ENCODE results near the gene CNGA2.
"Not testable (repeated sequence)": the region's sequence is repeated elsewhere in the genome, so short reads cannot be mapped to it uniquely, and the experiment has no call there.

Gene CNGA2

DNA sequence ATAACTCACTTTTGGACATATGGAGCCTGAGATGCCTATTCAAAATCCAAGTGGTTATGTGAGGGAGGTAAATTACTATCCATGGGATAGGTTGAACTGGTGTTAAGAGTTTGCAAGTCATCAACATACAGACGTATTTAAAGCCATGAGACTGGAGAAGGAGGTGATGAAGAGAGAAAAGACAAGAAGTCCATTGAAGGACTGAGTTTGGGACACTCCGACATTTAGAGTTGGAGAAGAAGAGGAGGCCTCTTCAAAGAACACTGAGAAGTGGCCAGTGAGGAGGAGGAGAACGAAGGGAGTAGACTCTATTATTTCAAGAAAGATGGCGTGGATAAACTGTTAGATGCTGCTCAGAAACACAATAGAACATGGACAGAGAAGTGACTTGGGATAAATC lies at the start of gene CNGA2:
TSS of gene CNGA2 (plus strand) at position 301 of the 400 bp plus-strand sequence. CDS start 3,738 bp downstream, outside the sequence.
- no peak for DNase-seq

GRCh38 chrX:151687635-151688034 lies 46.9 kb upstream of the CNGA2 start:
- DNase-seq: no peak

- DNase-seq: no peak
Observed at GRCh38 chrX:151688695-151689094, 45.9 kb upstream of the CNGA2 start.

DNA sequence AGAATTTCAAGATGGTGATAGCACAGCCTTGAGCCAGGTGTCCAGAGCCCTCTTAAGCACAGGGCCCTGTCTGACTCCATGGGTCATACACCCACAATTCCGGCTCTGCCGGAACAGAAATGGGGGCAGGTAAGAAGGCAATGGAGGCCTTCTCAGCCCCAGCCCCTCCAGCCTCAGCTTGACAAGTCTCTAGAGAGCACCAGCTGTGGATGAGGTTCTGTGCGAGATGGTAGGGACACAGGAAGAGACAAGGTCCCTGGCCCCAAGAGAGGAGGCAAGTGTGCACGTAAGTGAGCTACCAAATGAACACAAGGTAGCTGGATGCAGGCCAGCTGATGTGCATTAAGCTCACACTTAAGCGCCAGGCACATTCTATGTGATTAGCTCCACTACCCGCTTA lies 41.7 kb upstream of the CNGA2 start:
- no peak for DNase-seq

DNA sequence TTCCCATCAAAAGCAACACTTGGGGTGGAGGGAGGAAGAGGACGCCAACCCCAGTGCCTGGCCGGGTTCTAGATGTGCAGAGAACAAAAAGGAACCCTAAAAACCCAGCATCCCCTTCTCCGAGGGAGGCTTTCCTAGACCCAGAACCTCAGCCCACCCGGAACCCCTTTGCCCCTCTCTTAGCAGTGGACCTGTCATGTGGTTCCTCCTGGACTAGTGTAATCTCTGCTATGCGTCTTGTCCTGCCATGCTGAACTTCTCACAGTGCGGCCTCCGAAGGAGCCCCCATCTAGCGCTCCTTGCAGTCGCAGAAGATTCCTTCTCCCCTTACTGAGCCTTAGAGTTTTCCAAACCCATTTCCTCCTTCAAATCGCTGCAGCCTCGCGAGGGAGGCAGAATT lies 40.4 kb upstream of the CNGA2 start:
- DNase-seq: no peak

DNA sequence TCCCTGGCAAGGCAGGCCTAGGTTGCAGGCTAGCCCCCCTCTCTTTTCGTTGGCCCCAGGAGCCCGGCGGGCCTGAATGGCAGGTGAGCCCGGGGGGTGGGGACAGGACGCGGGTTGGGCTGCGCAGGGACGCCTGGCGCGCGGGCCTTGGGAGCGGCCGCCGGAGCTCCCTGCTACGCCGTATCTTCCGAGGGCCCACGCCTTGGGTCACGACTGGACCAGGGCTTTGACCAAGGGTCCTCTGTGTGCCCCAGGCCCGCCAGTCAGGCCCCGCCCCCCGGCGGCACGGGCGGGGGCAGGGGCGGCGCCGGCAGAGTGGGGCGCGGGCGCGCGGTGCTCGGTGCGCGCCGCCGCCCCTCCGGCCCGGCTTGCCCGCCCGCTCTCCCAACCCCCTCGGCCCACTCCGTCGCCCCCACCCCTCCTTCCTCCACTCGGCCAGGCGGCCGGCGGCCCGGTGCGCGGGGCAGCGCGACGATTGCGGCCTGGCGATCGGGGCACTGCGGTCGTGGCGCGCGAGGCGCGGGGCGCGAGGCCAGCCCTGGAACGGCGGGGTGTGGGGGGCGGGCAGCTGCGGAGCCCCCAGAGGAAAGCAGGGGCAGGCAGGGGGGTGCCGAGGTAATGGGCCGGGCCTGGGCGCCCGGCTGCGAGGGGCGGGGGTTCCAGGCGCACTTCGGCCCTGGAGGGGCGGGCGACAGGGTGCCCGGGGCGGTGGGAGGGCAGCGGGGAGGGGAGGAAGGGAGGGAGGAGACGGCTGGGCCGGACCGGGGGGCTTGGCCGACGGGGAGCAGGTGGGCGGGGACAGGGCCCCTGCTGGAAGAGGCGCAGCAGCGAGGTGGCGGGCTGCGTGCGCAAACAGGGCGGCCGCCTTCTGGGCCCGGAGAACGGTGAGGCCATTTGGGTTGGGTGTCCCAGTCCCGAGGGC lies 39.6 kb upstream of the CNGA2 start, which contains the start of gene PRRG3:
TSS of gene PRRG3 (plus strand) at position 798 of the 922 bp plus-strand sequence. CDS start 3,357 bp downstream, outside the sequence.
- DNase-seq: no peak

DNA sequence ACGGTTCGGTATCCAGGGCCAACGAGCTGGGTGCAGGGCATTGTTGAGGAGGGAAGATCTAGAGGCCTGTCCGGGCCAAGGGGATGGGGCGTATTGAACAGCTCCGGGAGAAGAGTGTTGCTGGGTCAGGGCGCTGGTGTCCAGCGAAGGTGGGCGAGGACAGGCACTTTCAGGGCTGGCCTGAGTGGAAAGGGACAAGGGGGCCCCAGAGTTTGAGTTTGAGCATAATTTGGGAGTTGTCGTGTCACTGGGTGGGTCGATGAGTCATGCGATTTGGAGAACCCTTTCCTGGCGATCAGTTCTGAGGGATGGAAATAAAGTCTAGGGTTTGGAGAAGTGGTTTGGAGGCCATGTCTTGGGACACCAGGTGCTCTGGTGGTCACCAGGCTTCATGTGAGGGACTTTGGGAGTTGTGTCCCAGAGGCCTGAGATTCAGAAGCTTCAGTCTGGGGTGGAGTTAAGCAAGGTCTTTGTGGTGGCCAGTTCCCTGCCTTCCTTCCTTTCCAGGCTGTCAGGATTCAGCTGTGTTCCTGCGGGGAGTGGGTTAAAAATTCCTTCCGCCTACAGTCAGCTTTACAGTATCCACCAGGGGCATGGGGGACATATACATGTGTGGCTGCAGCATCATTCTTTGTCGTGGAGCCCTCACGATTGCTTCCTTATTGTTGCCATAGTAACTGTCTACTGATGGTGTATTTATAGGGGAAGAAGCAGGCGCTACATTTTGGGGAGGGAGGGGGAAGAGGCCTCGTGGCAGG lies 38.8 kb upstream of the CNGA2 start:
- no peak for DNase-seq

DNA sequence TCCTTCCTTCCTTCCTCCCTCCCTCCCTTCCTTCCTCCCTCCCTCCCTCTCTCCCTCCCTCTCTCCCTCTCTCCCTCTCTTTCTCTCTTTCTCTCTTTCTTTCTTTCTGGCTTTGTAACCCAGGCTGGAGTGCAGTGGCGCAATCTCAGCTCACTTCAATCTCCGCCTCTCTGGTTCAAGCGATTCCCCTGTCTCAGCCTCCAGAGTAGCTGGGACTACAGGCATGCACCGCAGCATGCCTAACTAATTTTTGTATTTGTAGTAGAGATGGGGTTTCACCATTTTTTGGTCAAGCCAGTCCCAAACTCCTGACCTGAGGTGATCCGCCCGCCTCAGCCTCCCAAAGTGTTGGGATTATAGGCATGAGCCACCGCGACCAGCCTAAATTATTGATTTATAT lies 37.5 kb upstream of the CNGA2 start:
- DNase-seq: not testable (repeated sequence)

GRCh38 chrX:151697522-151697921 lies 37.0 kb upstream of the CNGA2 start:
- DNase-seq: no peak

- DNase-seq: no peak
Observed at GRCh38 chrX:151698485-151698884, 36.1 kb upstream of the CNGA2 start.

- no peak for DNase-seq
Observed at GRCh38 chrX:151699746-151700145, 34.8 kb upstream of the CNGA2 start.

DNA sequence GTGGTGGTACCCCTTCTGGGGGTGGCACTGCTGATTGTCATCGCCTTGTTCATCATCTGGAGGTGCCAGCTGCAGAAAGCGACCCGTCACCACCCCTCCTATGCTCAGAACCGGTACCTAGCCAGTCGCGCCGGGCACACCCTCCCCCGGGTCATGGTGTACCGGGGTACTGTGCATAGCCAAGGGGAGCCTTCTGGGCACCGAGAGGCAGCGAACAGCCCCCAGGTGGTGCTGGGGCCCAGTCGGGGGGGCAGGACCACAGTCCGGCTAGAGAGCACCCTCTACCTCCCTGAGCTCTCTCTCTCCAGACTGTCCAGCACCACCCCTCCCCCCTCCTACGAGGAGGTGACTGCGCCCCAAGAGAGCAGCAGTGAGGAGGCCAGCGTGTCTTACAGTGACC lies 34.0 kb upstream of the CNGA2 start:
- no peak for DNase-seq

DNA sequence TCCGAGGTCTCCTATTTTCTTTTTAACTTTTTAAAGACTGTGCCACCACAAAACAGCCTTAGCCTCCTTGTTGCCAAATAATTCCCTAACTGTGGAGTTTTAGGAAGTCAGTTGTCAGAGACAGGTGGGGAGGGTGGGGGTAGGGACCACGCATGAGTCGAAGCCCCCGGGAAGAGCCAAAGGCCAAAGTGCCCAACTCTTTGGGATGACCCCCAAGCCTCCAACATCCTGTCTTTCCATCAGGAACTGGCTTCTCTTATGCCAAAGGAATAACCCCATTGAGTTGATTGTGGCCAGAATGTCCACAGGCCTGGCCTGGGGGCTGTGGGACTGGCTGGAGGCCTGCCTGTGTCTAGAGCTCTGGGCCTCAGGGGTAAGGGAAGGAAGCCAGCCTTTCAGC lies 33.5 kb upstream of the CNGA2 start:
- no peak for DNase-seq

GRCh38 chrX:151701531-151701930 lies 33.0 kb upstream of the CNGA2 start:
- DNase-seq: no peak

DNA sequence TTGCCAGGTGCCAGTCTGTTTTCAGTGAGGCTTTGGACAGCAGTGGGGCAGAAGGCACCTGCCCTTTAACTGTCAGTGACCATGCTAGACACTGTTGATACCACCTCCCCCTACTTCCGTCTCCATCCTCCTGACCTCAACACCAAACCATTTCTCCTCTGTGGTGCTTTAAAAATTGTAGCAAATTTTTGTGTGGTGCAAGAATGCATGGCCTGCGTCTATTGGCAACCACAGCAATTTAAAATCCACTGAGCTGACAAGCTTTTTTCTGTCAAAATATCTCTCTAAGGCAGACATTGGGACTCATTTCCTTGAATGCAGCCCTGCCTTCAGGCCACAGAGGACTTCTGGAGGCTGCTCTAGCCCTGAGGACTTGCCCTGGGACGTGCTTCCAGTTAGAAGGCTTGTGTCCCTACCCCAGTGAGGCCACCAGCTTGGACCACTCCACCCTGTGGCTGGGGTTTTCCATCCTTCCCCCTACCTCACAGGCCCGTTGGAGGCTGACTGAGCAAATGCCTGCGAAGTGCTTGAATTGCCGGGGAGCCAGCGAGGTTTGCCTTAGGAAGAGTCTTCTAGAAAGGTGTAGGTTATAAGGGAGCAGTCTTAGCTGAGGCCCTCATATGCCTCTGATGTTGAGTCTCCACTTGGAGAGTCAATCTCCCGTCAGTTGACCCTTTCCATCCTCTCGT lies 32.4 kb upstream of the CNGA2 start:
- DNase-seq: no peak

DNA sequence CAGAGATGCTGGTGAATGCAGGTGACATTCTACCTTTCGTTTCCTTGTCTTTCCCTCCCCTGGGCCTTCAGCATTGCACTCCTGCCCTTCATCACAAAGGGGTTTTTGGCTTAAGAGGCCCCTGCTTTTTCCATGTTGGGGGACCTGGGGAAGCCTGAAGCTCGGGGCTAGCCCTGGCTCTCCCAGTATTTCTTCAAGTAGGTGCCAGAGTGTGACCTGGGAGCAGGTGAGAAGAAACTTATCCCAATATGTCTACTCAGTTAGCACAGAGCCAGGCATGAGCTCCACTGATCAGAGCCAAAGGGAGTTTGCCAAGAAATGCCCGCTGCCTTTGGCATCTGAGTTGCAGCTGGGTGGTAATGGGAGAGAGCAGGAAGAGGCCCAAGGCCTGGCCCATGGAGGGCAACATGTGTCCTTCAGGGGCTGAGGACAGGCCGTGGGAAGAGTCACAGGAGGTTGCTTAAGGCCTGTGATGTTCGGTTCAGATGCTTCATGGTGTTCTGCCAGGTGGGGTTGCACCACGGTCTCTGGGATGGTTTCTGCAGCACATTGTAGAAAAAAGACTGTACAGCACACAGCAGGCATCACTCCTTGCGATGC lies 31.7 kb upstream of the CNGA2 start:
- no peak for DNase-seq

DNA sequence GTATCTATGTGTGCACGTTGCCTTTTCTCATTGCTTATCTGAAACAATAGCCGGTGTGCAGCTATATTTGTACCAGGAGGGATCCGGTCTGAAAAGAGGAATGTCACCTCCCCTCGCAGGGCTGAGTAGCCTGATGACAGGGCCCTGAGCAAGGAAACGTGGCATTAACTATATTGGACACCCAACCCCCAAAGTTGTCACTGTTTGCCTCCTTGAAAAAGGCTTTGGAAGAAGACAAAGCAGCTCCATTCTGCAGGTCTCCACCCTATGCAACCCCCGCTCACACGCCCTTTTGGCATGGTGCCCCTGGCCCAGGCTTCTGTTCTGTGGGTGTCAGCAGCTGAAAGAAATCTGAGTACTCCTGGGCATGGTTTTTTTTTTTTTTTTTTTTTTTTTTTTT lies 31.1 kb upstream of the CNGA2 start:
- no peak for DNase-seq

- no peak for DNase-seq
Observed at GRCh38 chrX:151704041-151704663, 30.4 kb upstream of the CNGA2 start.

- DNase-seq: no peak
Observed at GRCh38 chrX:151708821-151709220, 25.7 kb upstream of the CNGA2 start.

DNA sequence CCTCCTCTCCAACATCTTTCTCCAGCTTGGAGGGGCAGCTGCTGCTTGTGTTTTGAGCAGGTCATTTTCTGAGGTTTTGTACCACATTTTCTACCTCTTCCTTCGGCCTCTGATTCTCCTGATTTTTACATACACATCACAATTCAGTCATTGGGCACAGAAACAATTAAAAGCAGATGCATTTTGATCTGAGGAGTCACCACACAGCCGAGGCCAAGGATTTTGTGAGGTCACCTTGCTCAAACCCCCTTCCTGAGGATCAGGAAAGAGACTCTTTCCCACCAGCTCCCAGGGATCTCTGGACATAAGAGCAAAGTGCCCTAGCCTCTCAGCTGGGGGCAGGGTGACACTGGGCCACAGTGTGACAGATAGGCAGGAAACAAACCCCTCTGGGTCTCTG lies 24.1 kb upstream of the CNGA2 start:
- no peak for DNase-seq

DNA sequence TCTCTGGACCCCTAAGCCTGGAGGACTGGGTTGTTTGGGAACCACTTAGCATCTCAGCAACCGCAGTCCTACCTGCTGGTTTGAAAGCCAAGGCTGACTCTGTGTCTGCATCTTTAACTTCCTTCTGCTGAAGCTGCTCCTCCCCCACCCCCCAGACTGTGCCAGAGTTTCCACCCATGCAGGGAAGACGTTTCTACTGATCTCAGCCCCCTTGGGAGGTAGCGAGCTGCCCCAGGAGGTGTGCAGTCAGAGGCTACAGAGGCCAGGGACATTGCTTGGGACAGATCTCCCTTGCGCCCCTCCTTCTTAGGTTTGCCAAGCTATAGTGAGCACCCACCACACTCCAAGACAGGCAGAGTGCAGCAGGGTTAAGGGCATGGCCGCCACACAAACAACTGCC lies 23.4 kb upstream of the CNGA2 start:
- DNase-seq: no peak

- DNase-seq: no peak
Observed at GRCh38 chrX:151711787-151712186, 22.8 kb upstream of the CNGA2 start.

All from NCI-H446 treated with DMSO at 0.1 percent for 48 hours (cell line).